ENCODE data around the gene IGF1R.
A peak's percentile ranks its signal among the peaks of the same experiment; 100 is the strongest.

IGF1R gene

GRCh38 chr15:98902931-98903330 lies 254.6 kb downstream of the IGF1R start:
- no peak for TF ChIP-seq CTCF (IDR thresholded peaks at IDR 0.05; ENCODE audit: borderline replicate concordance, insufficient read depth, low read depth, low read length)
- H3K4me3 ChIP-seq (ENCODE audit: low read depth, low read length), result no peak overlapping the region

- no peak overlapping the region for H3K4me3 ChIP-seq (ENCODE audit: low read depth, low read length)
- TF ChIP-seq CTCF (IDR thresholded peaks at IDR 0.05; ENCODE audit: borderline replicate concordance, insufficient read depth, low read depth, low read length), result no peak
Measured at GRCh38 chr15:98903377-98904018, 255.2 kb downstream of the IGF1R start.

- no peak overlapping the region for H3K4me3 ChIP-seq (ENCODE audit: low read depth, low read length)
- peak; percentile 49 for TF ChIP-seq CTCF (IDR thresholded peaks at IDR 0.05; ENCODE audit: borderline replicate concordance, insufficient read depth, low read depth, low read length)
Measured at GRCh38 chr15:98904544-98904943, 256.2 kb downstream of the IGF1R start.

DNA sequence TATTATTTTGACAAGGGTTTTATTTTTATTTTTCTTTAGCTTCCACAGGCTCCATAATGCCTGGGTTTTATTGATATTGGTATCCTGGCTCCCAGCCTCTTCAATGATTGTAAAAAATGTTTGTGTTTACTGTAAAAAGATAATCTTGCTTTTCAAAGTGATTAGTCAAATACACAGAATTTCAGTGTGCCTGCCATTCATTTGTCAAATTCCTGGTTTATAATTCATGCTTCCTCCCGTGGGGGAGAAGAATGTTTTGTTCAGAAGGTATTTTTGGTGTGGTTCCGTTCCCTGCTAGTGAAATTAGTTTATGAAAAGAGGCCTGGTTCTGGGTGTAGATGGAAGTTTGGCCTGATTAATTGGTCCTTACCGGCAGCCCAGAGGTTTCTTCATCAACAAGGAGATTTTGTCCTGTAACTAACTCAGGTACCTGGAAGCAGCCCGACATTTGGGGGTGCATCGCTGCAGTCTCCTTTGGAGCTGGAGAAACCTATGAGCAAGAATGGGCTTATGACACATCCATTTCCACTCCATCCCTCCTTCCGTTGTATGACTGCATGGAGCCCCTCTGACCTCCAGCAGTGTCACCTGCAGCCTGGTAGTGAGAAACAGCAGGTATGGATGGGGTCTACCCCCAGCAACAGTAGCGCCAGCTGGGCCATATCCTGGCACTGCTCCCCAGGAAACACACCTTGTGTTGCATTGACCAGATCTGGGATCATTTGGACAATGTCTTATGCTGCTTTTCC lies 257.8 kb downstream of the IGF1R start:
- no peak for TF ChIP-seq CTCF (IDR thresholded peaks at IDR 0.05; ENCODE audit: borderline replicate concordance, insufficient read depth, low read depth, low read length)
- no peak overlapping the region for H3K4me3 ChIP-seq (ENCODE audit: low read depth, low read length)

DNA sequence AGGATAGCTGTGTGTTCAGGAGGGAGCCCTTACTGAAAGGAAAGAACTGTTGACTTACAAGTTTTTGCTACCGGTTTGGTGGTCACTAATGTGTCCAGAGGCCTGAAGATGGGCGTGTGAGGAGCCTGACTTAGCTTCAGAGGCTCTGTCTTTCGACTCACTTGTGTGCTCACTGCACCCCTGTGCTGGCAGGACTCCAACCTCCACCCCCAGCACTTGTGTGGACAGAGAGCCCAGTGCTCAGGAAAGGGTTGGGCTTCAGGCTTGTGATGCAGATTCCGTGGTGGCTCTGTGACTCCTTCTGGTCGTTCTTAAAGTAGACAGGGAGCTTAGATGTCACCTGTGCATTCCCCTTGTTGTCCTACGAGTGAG lies 258.4 kb downstream of the IGF1R start:
- no peak for TF ChIP-seq CTCF (IDR thresholded peaks at IDR 0.05; ENCODE audit: borderline replicate concordance, insufficient read depth, low read depth, low read length)
- no peak overlapping the region for H3K4me3 ChIP-seq (ENCODE audit: low read depth, low read length)

DNA sequence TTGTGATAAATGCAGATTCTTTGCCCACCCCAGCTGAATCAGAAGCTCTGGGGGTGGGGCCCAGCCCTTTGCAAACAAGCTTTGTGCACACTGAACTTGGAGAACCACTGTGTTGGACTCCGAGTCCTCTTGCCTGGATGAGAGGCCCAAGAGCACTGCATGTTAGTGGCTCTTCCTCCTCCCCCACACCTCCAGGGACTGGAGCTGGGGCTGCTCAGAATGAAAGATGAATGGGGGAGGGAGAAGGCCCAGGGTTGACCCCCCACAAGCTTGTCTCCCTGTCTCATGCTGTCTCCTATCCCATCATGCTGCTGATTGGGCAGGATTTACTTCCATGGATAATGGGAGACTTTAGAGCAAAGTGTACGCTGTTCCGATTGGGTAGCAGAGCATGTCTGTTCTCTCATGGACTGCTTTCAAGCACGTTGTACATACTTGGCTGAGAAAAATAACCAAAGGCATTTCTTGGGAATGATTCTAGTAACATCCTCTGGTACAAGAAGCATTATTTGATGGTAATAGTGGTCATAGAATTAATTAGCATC lies 259.7 kb downstream of the IGF1R start:
- no peak for TF ChIP-seq CTCF (IDR thresholded peaks at IDR 0.05; ENCODE audit: borderline replicate concordance, insufficient read depth, low read depth, low read length)
- no peak overlapping the region for H3K4me3 ChIP-seq (ENCODE audit: low read depth, low read length)
